Right atrium auricular region (tissue), 2 donors: ENCODE results near the gene HYDIN. TPM values are rescaled to one million over a fixed set of nuclear protein-coding genes. Genes with fewer than 3 reads are reported as not detected.
"Not testable (repeated sequence)": the region's sequence is repeated elsewhere in the genome, so short reads cannot be mapped to it uniquely, and the experiment has no call there.

Experiments used
- DNase-seq: peaks from one replicate; pipeline ENCODE4 v3.0.0-alpha.2; 2019; ENCODE audit warnings: low spot score
- H3K27ac ChIP-seq, 2 donors: fragments of 200-600 bp; sonication (generic); 1 replicate in 1 of 2; 2 replicates in 1 of 2; pipeline ENCODE4 v1.5.1; 2016 to 2019
- H3K27me3 ChIP-seq, 2 donors: fragments of 200-600 bp; sonication (generic); one replicate each; pipeline versions ENCODE4 v1.5.1 to v1.6.0; 2017 to 2019
- H3K36me3 ChIP-seq: fragments of 200-600 bp; sonication (generic); one replicate; pipeline ENCODE4 v1.5.1; 2016
- H3K4me1 ChIP-seq, 2 donors: fragments of 200-600 bp; sonication (generic); one replicate each; pipeline versions ENCODE4 v1.5.1 to v1.6.0; 2017 to 2019
- H3K4me3 ChIP-seq, 2 donors: fragments of 200-600 bp; sonication (generic); 1 replicate in 1 of 2; 2 replicates in 1 of 2; pipeline ENCODE4 v1.5.1; 2017 to 2019; ENCODE audit warnings: mild to moderate bottlenecking in 1 of 2, moderate library complexity in 1 of 2
- H3K9me3 ChIP-seq, 2 donors: fragments of 200-600 bp; sonication (generic); one replicate each; pipeline ENCODE4 v1.5.1; 2019
- total RNA-seq, 2 donors: library from RNA; depleted of rRNA; stranded (reverse); fragments of >200 nt; gene quantifications; one replicate each; pipeline ENCODE4 v1.1.0, GENCODE V29; 2016

HYDIN gene
- total RNA-seq, 2 donors from 2014 or later: 1.2 to 3.8 TPM

- H3K27me3 ChIP-seq, H3K36me3 ChIP-seq, H3K4me3 ChIP-seq, H3K4me1 ChIP-seq, H3K27ac ChIP-seq, H3K9me3 ChIP-seq, DNase-seq: not testable (repeated sequence)
Measured at GRCh38 chr16:71023851-71024439, 206.6 kb downstream of the HYDIN start.

- not testable (repeated sequence) for H3K4me3 ChIP-seq, H3K27ac ChIP-seq, H3K27me3 ChIP-seq, DNase-seq, H3K9me3 ChIP-seq, H3K36me3 ChIP-seq, H3K4me1 ChIP-seq
Measured at GRCh38 chr16:71021961-71022537, 208.5 kb downstream of the HYDIN start.

- DNase-seq, H3K4me1 ChIP-seq, H3K9me3 ChIP-seq, H3K36me3 ChIP-seq, H3K27ac ChIP-seq, H3K4me3 ChIP-seq, H3K27me3 ChIP-seq: not testable (repeated sequence)
Measured at GRCh38 chr16:71019067-71019682, 211.3 kb downstream of the HYDIN start.

- H3K9me3 ChIP-seq, H3K4me3 ChIP-seq, DNase-seq, H3K27ac ChIP-seq, H3K4me1 ChIP-seq, H3K36me3 ChIP-seq, H3K27me3 ChIP-seq: not testable (repeated sequence)
Measured at GRCh38 chr16:71015419-71015818, 215.1 kb downstream of the HYDIN start.

- not testable (repeated sequence) for H3K27ac ChIP-seq, H3K4me3 ChIP-seq, H3K4me1 ChIP-seq, DNase-seq, H3K27me3 ChIP-seq, H3K9me3 ChIP-seq, H3K36me3 ChIP-seq
Measured at GRCh38 chr16:71009440-71010223, 220.9 kb downstream of the HYDIN start.

GRCh38 chr16:71006516-71006915 lies 224.0 kb downstream of the HYDIN start:
- H3K4me1 ChIP-seq, H3K27ac ChIP-seq, DNase-seq, H3K9me3 ChIP-seq, H3K36me3 ChIP-seq, H3K4me3 ChIP-seq, H3K27me3 ChIP-seq: not testable (repeated sequence)

- not testable (repeated sequence) for H3K36me3 ChIP-seq, DNase-seq, H3K27me3 ChIP-seq, H3K9me3 ChIP-seq, H3K4me1 ChIP-seq, H3K4me3 ChIP-seq, H3K27ac ChIP-seq
Measured at GRCh38 chr16:70999735-71000134, 230.8 kb downstream of the HYDIN start.

- not testable (repeated sequence) for H3K27ac ChIP-seq, H3K4me1 ChIP-seq, H3K36me3 ChIP-seq, H3K4me3 ChIP-seq, H3K27me3 ChIP-seq, H3K9me3 ChIP-seq, DNase-seq
Measured at GRCh38 chr16:70995799-70996198, 234.7 kb downstream of the HYDIN start.

GRCh38 chr16:70992511-70992910 lies 238.0 kb downstream of the HYDIN start:
- not testable (repeated sequence) for H3K27me3 ChIP-seq, H3K4me3 ChIP-seq, DNase-seq, H3K27ac ChIP-seq, H3K4me1 ChIP-seq, H3K36me3 ChIP-seq, H3K9me3 ChIP-seq

- H3K27ac ChIP-seq, H3K9me3 ChIP-seq, H3K27me3 ChIP-seq, DNase-seq, H3K4me3 ChIP-seq, H3K4me1 ChIP-seq, H3K36me3 ChIP-seq: not testable (repeated sequence)
Measured at GRCh38 chr16:70987019-70987715, 243.4 kb downstream of the HYDIN start.

GRCh38 chr16:70984675-70985074 lies 245.8 kb downstream of the HYDIN start:
- not testable (repeated sequence) for H3K36me3 ChIP-seq, H3K4me3 ChIP-seq, H3K9me3 ChIP-seq, H3K27me3 ChIP-seq, DNase-seq, H3K4me1 ChIP-seq, H3K27ac ChIP-seq

GRCh38 chr16:70968332-70968731 lies 262.2 kb downstream of the HYDIN start:
- H3K36me3 ChIP-seq, H3K27ac ChIP-seq, DNase-seq, H3K27me3 ChIP-seq, H3K4me1 ChIP-seq, H3K9me3 ChIP-seq, H3K4me3 ChIP-seq: not testable (repeated sequence)

GRCh38 chr16:70960169-70960568 lies 270.4 kb downstream of the HYDIN start:
- not testable (repeated sequence) for H3K27me3 ChIP-seq, H3K27ac ChIP-seq, H3K36me3 ChIP-seq, H3K4me1 ChIP-seq, H3K4me3 ChIP-seq, H3K9me3 ChIP-seq, DNase-seq

- H3K27ac ChIP-seq, H3K4me1 ChIP-seq, H3K27me3 ChIP-seq, H3K4me3 ChIP-seq, H3K9me3 ChIP-seq, H3K36me3 ChIP-seq, DNase-seq: not testable (repeated sequence)
Measured at GRCh38 chr16:70954922-70955321, 275.6 kb downstream of the HYDIN start.
